ENCODE measurements around the gene SPOPL. TPM values are rescaled to one million over a fixed set of nuclear protein-coding genes. Genes with fewer than 3 reads are reported as not detected.
"Not testable (repeated sequence)": the region's sequence is repeated elsewhere in the genome, so short reads cannot be mapped to it uniquely, and the experiment has no call there.

The SPOPL gene
- total and polyA plus RNA-seq, 7 experiments from 2014 or later = 0.44 to 25.7 (median 12.2) TPM

DNA sequence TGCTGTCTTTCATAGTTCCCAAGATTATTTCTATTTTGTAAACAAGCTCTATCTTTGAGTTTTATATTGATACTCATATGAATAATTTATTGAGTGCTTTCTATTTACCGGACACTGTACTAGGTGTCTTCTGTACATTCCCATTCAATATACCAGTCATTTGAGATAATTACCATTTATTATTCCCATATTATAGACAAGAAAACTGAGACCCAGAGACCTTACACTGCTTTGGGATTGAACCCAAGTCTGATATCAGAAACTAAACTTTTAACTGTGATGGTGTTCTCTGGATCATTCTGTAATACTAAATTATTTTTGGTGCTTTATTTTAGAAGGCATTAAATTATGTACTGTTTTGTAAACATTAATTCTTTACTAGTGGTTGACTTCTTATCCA is 17.3 kb downstream of the SPOPL start:
- no peak overlapping the region for H3K27ac Mint-ChIP-seq
- H3K27me3 Mint-ChIP-seq = peaks cover 0 to 12% (median 0%) of the 10 kb centered on the region in 5 donors
- POLR2A ChIA-PET = no interaction called here
- Histone ChIP-seq H3K4me1 (ENCODE audit: control insufficient read depth in 2 of 2, insufficient read depth in 2 of 2, low read length in 2 of 2) (peaks cover 8 to 9% of the 10 kb centered on the region in 2 donors), H3K4me3 (ENCODE audit: low read length) (no peak overlapping the region), H3K36me3 (ENCODE audit: control insufficient read depth in 2 of 3, insufficient read depth in 3 of 3, low read length in 3 of 3) (no peaks in the 10 kb centered on the region), H3K9me3 (ENCODE audit: control insufficient read depth in 2 of 3, low read length in 3 of 3) (no peaks in the 10 kb centered on the region), H3K27ac (ENCODE audit: low read depth, low read length) (no peak overlapping the region), H3K27me3 (ENCODE audit: control insufficient read depth in 2 of 2, insufficient read depth in 2 of 2, low read length in 2 of 2) (no peaks in the 10 kb centered on the region)
- no peak for DNase-seq
- no peak for ATAC-seq
- H3K4me3 Mint-ChIP-seq = no peak overlapping the region
- intact Hi-C loops (cut with micrococcal nuclease) = no loop called here
- CTCF ChIA-PET = no interaction called here
- peaks cover 23 to 51% (median 47%) of the 10 kb centered on the region in 7 donors for H3K4me1 Mint-ChIP-seq
- peaks cover 6 to 25% (median 24%) of the 10 kb centered on the region in 5 donors for H3K36me3 Mint-ChIP-seq
- H3K9me3 Mint-ChIP-seq = peaks cover 0 to 20% (median 6%) of the 10 kb centered on the region in 11 donors

DNA sequence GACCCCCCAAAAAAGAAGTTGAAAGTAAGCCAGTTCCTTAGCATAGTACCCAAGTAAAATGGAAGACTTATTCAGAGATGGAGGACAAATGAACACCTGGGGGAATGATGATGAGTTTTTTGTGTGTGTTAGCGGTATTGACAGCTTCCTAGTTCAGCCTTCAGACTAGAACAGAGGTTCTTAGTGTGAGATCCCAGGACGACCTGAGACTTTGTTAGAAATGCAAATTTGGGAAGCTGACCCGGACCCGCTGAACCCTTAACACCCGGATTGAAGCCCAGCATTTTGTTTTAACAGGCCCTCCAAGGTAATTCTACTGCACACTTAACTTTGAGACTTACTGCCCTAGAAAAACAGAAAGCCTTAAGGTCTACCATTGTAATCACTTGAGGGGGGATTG is 20.3 kb downstream of the SPOPL start:
- Mint-ChIP-seq H3K4me1 (peaks cover 10 to 38% (median 24%) of the 10 kb centered on the region in 7 donors), H3K36me3 (peaks cover 17 to 43% (median 36%) of the 10 kb centered on the region in 5 donors), H3K9me3 (peaks cover 8 to 32% (median 12%) of the 10 kb centered on the region in 11 donors), H3K27ac (no peak overlapping the region), H3K27me3 (no peaks in the 10 kb centered on the region), H3K4me3 (no peak overlapping the region)
- ChIA-PET CTCF (no interaction called here), POLR2A (interaction anchor here (0.6 kb wide), 1 partner anchor 59 kb away, joined by 4 read pairs; no protein-coding TSS in a partner anchor)
- no peak for ATAC-seq
- Histone ChIP-seq H3K36me3 (ENCODE audit: control insufficient read depth in 2 of 3, insufficient read depth in 3 of 3, low read length in 3 of 3) (no peaks in the 10 kb centered on the region), H3K4me3 (ENCODE audit: low read length) (no peak overlapping the region), H3K27ac (ENCODE audit: low read depth, low read length) (no peak overlapping the region), H3K9me3 (ENCODE audit: control insufficient read depth in 2 of 3, low read length in 3 of 3) (peaks cover 0 to 7% (median 0%) of the 10 kb centered on the region in 3 experiments), H3K27me3 (ENCODE audit: control insufficient read depth in 2 of 2, insufficient read depth in 2 of 2, low read length in 2 of 2) (no peaks in the 10 kb centered on the region), H3K4me1 (ENCODE audit: control insufficient read depth in 2 of 2, insufficient read depth in 2 of 2, low read length in 2 of 2) (no peaks in the 10 kb centered on the region)
- intact Hi-C loops (cut with micrococcal nuclease) = no loop called here
- no peak for DNase-seq

DNA sequence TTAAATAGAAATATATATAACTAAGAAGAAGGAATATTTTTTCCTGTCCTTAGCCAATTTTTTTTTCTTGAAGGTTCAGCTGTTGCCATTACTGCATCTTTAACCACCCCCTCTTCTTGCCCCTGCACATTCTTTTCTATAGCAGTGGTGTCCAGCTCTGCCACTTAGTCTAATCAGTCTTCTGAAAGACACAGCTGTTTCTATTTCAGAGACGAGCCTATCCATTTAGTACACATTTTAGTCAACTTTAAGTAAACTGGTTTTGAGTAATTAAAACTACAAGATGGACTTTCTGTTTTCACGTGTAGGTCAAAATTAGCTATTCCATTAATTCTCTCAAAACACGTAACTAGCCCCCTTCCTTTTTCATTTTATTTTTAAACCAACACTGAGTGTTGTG is 21.0 kb downstream of the SPOPL start:
- Histone ChIP-seq H3K27ac (ENCODE audit: low read depth, low read length) (no peak overlapping the region), H3K9me3 (ENCODE audit: control insufficient read depth in 2 of 3, low read length in 3 of 3) (peaks cover 0 to 7% (median 0%) of the 10 kb centered on the region in 3 experiments), H3K27me3 (ENCODE audit: control insufficient read depth in 2 of 2, insufficient read depth in 2 of 2, low read length in 2 of 2) (no peaks in the 10 kb centered on the region), H3K4me3 (ENCODE audit: low read length) (no peak overlapping the region), H3K36me3 (ENCODE audit: control insufficient read depth in 2 of 3, insufficient read depth in 3 of 3, low read length in 3 of 3) (no peaks in the 10 kb centered on the region), H3K4me1 (ENCODE audit: control insufficient read depth in 2 of 2, insufficient read depth in 2 of 2, low read length in 2 of 2) (no peaks in the 10 kb centered on the region)
- Mint-ChIP-seq H3K36me3 (peaks cover 17 to 43% (median 37%) of the 10 kb centered on the region in 5 donors), H3K4me1 (peaks cover 10 to 38% (median 26%) of the 10 kb centered on the region in 7 donors), H3K27me3 (no peaks in the 10 kb centered on the region), H3K9me3 (peaks cover 8 to 32% (median 12%) of the 10 kb centered on the region in 11 donors), H3K4me3 (no peak overlapping the region), H3K27ac (no peak overlapping the region)
- ChIA-PET CTCF (no interaction called here), POLR2A (no interaction called here)
- no peak for DNase-seq
- intact Hi-C loops (cut with micrococcal nuclease) = no loop called here
- ATAC-seq = no peak

DNA sequence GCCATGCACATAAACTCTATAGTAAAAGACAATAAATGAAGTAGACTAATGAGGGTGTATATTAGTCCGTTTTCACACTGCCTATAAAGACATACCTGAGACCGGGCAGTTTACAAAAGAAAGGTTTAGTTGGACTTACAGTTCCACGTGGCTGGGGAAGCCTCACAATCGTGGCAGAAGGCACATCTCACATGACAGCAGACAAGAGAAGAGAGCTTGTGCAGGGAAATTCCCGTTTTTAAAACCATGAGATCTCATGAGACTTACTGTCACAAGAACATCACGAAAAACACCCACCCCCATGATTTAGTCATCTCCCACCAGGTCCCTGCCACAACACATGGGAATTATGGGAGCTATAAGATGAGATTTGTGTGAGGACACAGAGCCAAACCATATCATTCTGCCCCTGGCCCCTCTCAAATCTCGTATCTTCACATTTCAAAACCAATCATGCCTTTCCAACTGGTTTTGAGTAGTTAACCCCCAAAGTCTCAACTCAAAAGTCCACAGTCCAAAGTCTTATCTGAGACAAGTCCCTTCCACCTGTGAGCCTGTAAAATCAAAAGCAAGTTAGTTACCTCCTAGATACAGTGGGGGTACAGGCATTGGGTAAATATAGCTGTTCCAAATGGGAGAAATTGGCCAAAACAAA is 21.6 kb downstream of the SPOPL start:
- not testable (repeated sequence) for H3K27ac Mint-ChIP-seq, H3K4me3 Mint-ChIP-seq
- peaks cover 10 to 38% (median 30%) of the 10 kb centered on the region in 7 donors for H3K4me1 Mint-ChIP-seq

DNA sequence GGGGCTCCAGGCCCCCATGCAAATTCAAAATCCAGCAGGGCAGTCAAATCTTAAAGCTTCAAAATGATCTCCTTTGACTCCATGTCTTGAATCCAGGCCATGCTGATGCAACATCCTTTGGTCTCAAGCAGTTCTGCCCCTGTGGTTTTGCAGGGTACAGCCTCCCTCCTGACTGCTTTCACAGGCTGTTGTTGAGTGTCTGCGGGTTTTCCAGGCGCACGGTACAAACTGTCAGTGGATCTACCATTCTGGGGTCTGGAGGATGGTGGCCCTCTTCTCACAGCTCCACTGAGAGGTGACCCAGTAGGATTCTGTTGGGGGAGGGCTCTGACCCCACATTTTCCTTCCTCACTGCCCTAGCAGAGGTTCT is 22.1 kb downstream of the SPOPL start:
- ATAC-seq; H3K4me1 ChIP-seq (ENCODE audit: control insufficient read depth in 2 of 2, insufficient read depth in 2 of 2, low read length in 2 of 2); H3K27ac ChIP-seq (ENCODE audit: low read depth, low read length); H3K36me3 ChIP-seq (ENCODE audit: control insufficient read depth in 2 of 3, insufficient read depth in 3 of 3, low read length in 3 of 3); H3K27ac Mint-ChIP-seq; H3K4me3 Mint-ChIP-seq; H3K27me3 ChIP-seq (ENCODE audit: control insufficient read depth in 2 of 2, insufficient read depth in 2 of 2, low read length in 2 of 2); DNase-seq; H3K4me3 ChIP-seq (ENCODE audit: low read length); POLR2A ChIA-PET; H3K9me3 ChIP-seq (ENCODE audit: control insufficient read depth in 2 of 3, low read length in 3 of 3); H3K27me3 Mint-ChIP-seq; CTCF ChIA-PET; intact Hi-C loops (cut with micrococcal nuclease): not testable (repeated sequence)
- Mint-ChIP-seq H3K4me1 (peaks cover 10 to 38% (median 25%) of the 10 kb centered on the region in 7 donors), H3K36me3 (peaks cover 17 to 46% (median 37%) of the 10 kb centered on the region in 5 donors), H3K9me3 (peaks cover 8 to 32% (median 12%) of the 10 kb centered on the region in 11 donors)

More for the DNA sequence above, 21.6 kb downstream of the SPOPL start:
- H3K27ac ChIP-seq (ENCODE audit: low read depth, low read length); DNase-seq; H3K4me1 ChIP-seq (ENCODE audit: control insufficient read depth in 2 of 2, insufficient read depth in 2 of 2, low read length in 2 of 2); CTCF ChIA-PET; H3K9me3 ChIP-seq (ENCODE audit: control insufficient read depth in 2 of 3, low read length in 3 of 3); H3K27me3 Mint-ChIP-seq; ATAC-seq; POLR2A ChIA-PET; H3K4me3 ChIP-seq (ENCODE audit: low read length); H3K27me3 ChIP-seq (ENCODE audit: control insufficient read depth in 2 of 2, insufficient read depth in 2 of 2, low read length in 2 of 2); intact Hi-C loops (cut with micrococcal nuclease); H3K36me3 ChIP-seq (ENCODE audit: control insufficient read depth in 2 of 3, insufficient read depth in 3 of 3, low read length in 3 of 3): not testable (repeated sequence)
- H3K36me3 Mint-ChIP-seq = peaks cover 17 to 43% (median 37%) of the 10 kb centered on the region in 5 donors
- peaks cover 8 to 32% (median 12%) of the 10 kb centered on the region in 11 donors for H3K9me3 Mint-ChIP-seq

DNA sequence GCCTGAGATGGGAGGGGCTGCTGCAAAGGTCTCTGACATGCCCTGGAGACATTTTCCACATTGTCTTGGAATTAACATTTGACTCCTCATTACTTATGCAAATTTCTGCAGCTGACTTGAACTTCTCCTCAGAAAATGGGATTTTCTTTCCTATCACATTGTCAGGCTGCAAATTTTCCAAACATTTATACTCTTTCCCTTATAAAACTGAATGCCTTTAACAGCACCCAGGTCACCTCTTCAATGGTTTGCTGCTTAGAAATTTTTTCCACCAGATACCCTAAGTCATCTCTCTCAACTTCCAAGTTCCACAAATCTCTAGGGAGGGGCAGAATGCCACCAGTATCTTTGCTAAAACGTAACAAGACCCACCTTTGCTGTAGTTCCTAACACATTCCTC is 22.8 kb downstream of the SPOPL start:
- H3K9me3 ChIP-seq (ENCODE audit: control insufficient read depth in 2 of 3, low read length in 3 of 3); H3K4me1 ChIP-seq (ENCODE audit: control insufficient read depth in 2 of 2, insufficient read depth in 2 of 2, low read length in 2 of 2); intact Hi-C loops (cut with micrococcal nuclease); H3K27ac ChIP-seq (ENCODE audit: low read depth, low read length); H3K36me3 ChIP-seq (ENCODE audit: control insufficient read depth in 2 of 3, insufficient read depth in 3 of 3, low read length in 3 of 3); CTCF ChIA-PET; ATAC-seq; H3K27me3 Mint-ChIP-seq; DNase-seq; H3K27ac Mint-ChIP-seq; POLR2A ChIA-PET; H3K4me3 ChIP-seq (ENCODE audit: low read length); H3K27me3 ChIP-seq (ENCODE audit: control insufficient read depth in 2 of 2, insufficient read depth in 2 of 2, low read length in 2 of 2): not testable (repeated sequence)
- H3K4me3 Mint-ChIP-seq = peak overlapping the region in 1 of 10 donors; percentile 1
- peaks cover 8 to 32% (median 12%) of the 10 kb centered on the region in 11 donors for H3K9me3 Mint-ChIP-seq
- peaks cover 10 to 38% (median 23%) of the 10 kb centered on the region in 7 donors for H3K4me1 Mint-ChIP-seq
- H3K36me3 Mint-ChIP-seq = peaks cover 17 to 46% (median 39%) of the 10 kb centered on the region in 5 donors

DNA sequence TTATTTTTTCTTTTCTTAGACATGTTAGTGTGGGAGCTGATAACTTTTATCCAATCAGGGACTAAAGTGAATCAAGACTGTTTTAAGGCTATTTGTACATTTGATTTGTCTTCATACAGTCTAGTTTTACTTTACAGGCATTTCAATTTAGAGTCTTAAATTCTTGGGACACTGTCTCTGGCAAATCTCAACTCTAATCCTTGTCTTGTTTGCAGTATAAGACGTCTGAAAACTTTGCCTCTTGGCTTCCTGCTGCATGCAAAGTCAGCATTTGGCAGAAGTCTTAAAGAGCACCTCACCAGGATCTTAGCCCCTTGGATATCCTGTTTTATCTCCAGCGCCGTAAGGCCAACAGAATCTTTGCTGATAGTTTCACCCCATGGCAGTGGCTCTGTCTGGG is 30.3 kb downstream of the SPOPL start:
- ChIA-PET POLR2A (no interaction called here), CTCF (no interaction called here)
- H3K4me1 ChIP-seq (ENCODE audit: control insufficient read depth in 2 of 2, insufficient read depth in 2 of 2, low read length in 2 of 2) = no peaks in the 10 kb centered on the region
- Mint-ChIP-seq H3K4me1 (peaks cover 6 to 43% (median 39%) of the 10 kb centered on the region in 7 donors), H3K4me3 (peak overlapping the region in 1 of 10 donors; percentile 14), H3K36me3 (peaks cover 6 to 37% (median 21%) of the 10 kb centered on the region in 5 donors), H3K27ac (no peak overlapping the region), H3K27me3 (no peaks in the 10 kb centered on the region), H3K9me3 (peaks cover 0 to 7% (median 2%) of the 10 kb centered on the region in 11 donors)
- peaks cover 0 to 11% (median 0%) of the 10 kb centered on the region in 3 experiments for H3K36me3 ChIP-seq (ENCODE audit: control insufficient read depth in 2 of 3, insufficient read depth in 3 of 3, low read length in 3 of 3)
- no peak overlapping the region for H3K27ac ChIP-seq (ENCODE audit: low read depth, low read length)
- ATAC-seq (no peak), DNase-seq (no peak)
- no peaks in the 10 kb centered on the region for H3K9me3 ChIP-seq (ENCODE audit: control insufficient read depth in 2 of 3, low read length in 3 of 3)
- no peak overlapping the region for H3K4me3 ChIP-seq (ENCODE audit: low read length)
- intact Hi-C loops (cut with micrococcal nuclease) = no loop called here
- H3K27me3 ChIP-seq (ENCODE audit: control insufficient read depth in 2 of 2, insufficient read depth in 2 of 2, low read length in 2 of 2) = no peaks in the 10 kb centered on the region
